Right kidney (tissue), 1 donor: ENCODE results near the gene MROH8.
"Not testable (repeated sequence)": the region's sequence is repeated elsewhere in the genome, so short reads cannot be mapped to it uniquely, and the experiment has no call there.

ENCODE experiments used
- DNase-seq: peaks from one replicate; pipeline ENCODE4 v3.0.0-alpha.2; 2016

The MROH8 gene

DNA sequence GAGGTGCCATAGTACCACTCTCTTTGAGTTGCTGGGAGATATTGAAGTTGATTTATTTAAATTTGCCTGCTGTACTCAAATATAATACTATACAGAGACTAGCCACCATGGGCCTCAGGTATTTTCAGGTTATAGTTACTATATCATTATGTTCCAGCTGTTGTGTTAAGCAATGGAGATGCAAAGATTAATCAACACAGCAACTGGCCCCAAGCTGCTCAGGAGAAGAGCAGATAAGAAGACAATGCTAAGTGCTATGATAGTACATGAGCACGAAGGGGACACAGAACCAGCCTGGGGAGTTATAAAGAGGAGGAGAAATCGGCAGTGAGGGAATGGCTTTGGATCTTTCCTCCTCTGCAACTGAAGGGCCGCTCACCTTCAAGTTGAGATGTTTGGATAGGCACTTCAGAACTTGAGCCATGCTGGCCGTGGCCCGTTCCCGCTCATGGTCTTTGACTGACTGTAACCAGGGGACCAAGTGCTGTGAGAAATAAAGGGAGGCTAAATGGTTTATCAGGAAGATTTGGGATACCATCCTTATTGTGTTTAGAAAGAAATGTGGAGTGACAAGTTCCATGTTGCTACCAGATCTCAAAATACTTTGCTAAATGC, 24.6 kb downstream of the MROH8 start:
- DNase-seq: no peak

DNA sequence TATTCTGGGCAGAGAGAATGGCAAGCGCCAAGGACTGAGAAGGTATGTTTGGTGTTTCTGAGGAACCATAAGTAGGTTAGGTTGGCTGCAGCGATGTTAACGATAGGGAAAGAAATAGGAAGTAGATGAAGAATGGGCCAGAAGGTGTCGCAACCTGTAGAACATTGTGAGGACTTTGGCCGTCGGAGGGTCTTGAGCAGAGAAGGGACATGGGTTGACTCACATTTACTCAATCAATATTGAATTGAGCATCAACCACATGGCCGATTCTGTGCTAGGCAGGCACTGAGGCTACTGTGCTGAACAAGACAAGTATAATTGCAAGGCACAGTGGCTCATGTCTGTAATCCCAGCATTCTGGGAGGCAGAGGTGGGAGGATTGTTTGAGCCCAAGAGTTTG, 27.1 kb downstream of the MROH8 start:
- no peak for DNase-seq

DNA sequence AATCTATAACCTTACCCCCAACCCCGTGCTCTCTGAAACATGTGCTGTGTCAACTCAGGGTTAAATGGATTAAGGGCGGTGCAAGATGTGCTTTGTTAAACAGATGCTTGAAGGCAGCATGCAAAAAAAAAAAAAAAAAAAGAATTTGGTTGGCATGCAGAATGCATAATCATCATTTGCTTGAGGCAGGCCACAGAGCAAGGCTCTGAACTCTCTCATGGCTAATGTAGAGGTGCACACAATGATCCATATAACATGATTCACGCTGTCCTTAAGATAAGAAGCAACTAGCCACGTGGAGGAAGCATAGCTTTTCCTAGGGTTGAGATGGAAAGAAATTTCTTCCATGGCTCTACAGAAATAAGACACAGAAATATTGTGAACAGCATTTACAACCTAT, 27.8 kb downstream of the MROH8 start:
- DNase-seq: no peak

DNA sequence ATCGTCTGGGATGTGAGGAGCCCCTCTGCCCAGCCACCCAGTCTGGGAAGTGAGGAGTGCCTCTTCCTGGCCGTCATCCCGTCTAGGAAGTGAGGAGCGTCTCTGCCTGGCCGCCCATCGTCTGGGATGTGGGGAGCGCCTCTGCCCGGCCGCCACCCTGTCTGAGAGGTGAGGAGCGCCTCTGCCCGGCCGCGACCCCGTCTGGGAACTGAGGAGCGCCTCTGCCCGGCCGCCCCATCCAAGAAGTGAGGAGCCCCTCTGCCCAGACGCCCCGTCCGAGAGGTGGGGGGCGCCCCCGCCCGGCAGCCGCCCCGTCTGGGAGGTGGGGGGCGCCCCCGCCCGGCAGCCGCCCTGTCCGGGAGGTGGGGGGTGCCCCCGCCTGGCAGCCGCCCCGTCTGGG, 28.5 kb downstream of the MROH8 start:
- not testable (repeated sequence) for DNase-seq

DNA sequence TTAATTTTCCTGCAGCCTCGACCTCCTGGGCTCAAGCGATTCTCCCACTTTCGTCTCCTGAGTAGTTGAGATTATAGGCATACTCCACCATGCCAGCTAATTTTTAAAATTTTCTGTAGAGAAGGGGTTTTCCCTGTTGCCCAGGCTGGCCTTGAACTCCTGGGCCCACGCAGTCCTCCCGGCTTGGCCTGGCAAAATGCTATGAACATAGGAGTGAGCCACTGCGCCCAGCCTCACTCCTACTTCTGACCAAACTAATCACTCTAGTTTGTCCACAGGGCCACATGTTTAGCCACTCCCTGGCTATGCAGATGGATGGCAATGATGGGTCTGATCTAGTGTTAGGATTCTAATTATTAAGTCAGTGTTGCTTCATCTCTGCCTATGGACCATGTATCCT, 32.1 kb downstream of the MROH8 start:
- DNase-seq: no peak

DNA sequence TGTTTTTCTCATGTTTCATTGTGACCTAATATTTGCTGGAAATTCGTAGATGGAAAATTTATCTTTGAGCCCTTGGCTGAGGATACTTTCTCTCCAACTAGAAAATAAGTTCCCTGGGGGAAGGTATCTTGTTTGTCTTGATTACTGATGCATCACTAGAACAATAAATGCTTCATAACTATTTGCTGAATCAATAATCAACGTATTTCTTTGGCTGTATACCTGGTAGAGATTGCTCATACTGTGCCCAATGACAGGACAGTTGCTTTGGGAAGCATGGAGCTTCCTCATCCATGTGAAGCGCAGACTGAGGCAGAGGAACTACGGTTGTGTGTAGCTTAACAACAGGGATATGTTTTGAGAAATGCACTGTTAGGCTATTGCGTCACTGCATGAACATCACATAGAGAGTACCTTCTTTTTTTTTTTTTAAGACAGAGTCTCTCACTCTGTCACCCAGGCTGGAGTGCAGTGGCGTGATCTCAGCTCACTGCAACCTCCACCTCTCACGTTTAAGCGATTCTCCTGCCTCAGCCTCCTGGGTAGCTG, 34.4 kb downstream of the MROH8 start:
- DNase-seq: no peak

DNA sequence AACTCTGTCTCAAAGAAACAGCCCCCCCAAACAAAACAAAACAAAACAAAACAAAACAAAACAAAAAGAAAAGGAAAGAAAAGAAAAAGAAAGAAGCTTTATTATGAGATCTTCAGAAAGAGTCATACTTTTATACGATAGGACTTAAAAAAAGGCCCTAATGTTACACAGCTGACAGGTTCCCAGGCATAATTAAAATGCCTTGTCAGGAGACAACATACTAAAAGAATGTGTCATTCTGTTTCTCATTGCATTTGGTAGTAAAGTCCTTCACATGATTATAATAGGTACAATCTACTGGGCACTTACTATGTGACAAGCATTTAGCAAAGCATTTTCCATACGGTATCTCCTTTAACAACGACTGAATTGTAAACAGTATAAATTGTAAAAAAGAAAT, 36.6 kb downstream of the MROH8 start:
- no peak for DNase-seq

DNA sequence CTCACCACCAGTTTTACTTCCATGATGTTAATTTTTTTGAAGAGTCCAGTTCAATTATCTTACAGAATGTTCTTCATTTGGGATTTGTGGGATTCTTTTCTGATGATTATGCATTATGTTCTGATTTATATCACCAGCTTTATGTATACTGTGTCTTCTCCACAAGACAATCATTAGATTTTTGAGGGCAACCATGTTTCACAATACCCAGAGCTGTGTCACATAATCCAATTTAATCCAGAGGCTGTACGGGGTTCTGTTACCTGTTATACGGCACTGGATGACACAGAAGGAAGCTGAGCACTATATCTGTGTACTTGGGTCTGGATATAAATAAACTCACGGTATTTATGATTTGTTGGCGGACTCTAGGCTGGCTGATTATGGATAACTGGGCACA, 41.8 kb downstream of the MROH8 start:
- DNase-seq: no peak

DNA sequence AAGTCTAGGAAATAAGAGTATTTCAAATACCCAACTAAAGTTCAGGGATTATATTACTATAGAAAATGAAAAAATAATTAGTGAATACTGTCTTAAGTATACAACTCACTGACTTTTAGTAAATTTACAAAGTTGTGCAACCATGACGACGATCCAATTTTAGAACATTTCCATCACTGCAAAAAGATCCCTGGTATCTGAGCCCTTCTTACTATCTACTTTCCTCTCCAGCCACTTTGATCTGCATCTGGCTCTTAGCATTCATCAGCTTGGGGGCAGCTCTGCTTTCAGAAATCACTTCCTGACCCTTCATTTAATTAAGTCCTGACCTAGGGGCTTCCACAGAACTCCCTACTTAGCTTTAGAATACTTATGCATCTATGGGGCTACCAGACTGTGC, 45.4 kb downstream of the MROH8 start:
- DNase-seq: no peak

DNA sequence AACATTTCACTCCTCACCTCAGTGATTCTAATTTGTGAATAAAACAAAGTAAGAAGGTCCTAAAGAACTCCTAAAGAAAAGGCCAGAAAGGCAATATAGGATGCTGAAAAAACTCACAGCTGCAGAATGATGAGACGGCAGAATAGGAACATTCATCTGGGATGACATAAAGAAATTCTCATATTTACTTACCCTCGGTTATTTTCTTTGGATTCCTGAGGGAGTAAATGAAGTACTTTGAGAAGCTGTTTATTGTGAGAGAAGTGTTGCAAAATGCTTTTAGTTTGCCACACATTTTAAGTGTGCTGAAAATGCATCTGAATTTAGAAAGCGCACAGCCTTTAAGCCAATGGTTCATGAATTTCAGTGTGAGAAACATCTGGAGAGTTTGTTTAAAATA, 47.9 kb downstream of the MROH8 start:
- no peak for DNase-seq

DNA sequence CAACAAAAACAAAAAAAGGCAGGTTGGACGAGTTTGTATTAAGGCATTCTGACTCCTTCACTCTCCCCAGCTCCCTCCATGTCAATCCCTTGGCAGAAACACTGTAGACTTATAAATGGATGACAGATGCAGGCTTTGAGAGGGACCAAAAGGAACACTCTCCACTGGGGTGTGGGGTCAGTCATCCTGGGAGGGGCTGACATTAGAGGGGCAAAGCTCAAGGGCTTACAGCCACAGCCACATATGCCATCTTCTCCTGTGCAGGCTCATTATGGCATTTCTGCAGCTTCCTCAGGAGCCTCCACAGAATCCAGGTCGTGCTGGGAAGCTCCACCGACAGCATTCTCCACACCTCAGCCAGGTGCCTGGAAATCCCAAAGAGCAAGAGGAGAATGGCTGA, 50.5 kb downstream of the MROH8 start:
- no peak for DNase-seq

DNA sequence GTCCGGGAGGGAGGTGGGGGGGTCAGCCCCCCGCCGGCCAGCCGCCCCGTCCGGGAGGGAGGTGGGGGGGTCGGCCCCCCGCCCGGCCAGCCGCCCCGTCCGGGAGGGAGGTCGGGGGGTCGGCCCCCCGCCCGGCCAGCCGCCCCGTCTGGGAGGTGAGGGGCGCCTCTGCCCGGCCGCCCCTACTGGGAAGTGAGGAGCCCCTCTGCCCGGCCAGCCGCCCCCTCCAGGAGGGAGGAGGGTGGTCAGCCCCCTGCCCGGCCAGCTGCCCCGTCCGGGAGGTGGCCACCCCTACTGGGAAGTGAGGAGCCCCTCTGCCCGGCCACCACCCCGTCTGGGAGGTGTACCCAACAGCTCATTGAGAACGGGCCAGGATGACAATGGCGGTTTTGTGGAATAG, 53.1 kb downstream of the MROH8 start:
- DNase-seq: not testable (repeated sequence)

DNA sequence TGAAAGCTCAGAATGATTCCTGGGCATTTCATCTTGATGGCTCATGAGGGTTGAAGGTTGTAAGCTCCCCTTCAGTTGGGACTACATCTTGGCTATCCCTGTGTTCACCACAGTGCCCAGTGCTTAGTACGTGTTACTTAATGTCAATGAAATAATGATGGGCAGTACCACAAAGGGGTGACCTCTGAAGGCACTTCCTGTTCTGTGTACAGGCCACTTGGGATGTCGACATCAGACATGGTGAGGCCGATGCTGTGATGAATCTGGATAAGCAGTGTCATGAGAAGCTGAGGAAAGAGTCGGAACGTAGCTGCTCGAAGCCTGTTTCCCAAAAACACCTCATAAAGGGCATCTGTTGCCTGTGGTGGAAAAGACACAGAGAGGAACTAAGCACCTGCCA, 55.9 kb downstream of the MROH8 start:
- no peak for DNase-seq

DNA sequence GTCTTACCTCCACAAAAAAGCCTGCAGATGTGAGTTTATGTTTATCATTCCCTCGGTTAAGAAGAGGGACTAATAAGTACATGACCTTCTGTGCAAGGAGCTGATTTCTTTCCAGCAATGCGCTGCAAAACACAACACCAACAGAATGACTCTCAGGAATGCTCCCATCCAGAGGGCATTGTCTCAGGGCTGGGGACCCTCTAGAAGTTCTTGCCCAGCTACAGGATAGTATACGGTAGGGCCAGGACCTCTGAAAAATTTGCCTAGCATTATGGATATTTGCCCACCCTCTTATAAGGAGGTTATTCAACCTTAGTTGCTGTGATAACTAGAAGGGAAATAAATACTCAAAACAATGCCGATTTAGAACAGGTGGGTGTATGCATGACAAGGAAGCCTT, 58.9 kb downstream of the MROH8 start:
- no peak for DNase-seq

DNA sequence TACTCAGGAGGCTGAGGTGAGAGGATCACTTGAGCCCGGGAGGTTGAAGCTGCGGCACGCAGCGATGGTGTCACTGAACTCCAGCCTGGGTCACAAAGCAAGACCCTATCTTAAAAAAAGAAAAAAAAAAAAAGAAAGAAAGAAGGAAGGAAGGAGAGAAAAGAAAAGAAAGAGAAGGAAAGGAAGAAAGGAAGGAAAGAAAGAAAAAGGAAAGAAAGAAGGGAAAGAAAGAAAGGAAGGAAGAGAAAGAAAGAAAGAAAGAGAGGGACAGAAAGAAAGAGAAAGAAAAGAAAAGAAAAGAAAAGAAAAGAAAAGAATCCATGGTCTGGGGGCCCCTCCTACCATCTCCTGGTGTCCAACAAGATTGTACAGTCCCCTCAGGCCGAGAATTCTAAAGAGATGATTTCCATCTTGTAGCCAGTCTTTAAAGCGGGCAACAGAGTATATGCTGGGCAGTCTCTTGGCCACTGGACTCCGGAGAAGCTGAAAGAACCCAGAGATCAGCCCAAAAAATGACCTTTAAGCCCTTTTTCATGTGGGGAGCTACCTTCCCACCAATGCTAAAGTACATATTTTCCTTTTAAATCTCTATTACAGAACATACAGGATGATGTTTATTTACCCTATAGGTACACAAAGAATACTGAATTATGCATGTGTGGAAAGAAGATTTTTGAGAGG, 59.9 kb downstream of the MROH8 start:
- DNase-seq: no peak

DNA sequence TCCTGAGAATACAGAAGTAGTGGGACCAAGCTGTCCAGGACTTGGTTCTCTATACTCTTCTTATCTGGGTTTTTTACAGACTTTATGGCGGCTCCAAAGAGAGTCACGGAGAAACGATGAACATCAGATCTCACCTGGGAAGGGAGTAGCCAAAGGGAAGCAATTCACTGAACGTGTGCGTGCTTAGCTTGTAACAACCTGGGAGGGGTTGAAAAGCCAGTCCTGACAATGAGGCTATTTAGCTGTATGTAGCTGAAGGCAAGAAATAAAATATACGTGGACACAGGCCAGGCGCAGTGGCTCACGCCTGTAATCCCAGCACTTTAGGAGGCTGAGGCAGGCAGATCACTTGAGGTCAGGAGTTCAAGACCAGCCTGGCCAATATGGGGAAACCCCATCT, 65.3 kb downstream of the MROH8 start:
- DNase-seq: no peak

DNA sequence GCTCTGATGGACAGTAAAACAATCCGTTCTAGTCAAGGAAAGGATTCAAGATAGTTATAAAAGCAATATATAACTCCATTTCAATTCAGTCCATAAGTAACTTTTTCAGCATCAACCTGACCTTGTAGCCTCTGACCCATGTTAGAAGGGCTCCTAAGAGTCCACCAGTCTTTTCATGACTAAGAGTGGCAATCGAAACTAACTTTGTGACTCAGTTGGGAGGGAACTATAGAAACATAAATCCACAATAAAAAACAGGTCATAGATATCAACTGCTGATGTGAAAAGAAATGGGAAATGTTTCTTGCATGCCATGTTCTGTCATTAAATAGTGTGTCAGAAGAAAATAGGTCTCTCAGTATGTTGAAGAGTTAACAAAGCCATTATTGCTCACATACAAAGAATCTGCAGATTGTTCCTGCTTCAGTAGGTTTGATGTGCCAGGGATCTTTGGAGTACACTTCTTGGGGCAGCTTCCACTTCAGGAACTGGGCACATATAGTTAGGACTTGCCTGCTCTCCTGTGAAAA, 67.4 kb downstream of the MROH8 start:
- no peak for DNase-seq

DNA sequence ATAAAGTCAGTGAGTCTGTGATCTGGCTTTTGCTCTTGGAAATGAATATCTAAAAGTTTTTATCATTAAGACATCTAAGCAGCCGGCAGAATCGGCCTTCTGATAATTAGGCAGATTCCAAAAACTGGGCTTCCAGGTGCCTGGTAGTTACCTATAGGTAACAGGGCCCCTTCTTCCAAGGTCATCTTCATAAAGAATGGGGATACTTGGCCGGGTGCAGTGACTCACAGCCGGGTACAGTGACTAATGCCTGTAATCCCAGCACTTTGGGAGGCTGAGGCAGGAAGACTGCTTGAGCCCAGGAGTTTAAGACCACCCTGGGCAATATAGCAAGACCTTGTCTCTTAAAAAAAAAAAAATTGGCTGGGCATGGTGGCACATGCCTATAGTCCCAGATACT, 70.7 kb downstream of the MROH8 start:
- no peak for DNase-seq

DNA sequence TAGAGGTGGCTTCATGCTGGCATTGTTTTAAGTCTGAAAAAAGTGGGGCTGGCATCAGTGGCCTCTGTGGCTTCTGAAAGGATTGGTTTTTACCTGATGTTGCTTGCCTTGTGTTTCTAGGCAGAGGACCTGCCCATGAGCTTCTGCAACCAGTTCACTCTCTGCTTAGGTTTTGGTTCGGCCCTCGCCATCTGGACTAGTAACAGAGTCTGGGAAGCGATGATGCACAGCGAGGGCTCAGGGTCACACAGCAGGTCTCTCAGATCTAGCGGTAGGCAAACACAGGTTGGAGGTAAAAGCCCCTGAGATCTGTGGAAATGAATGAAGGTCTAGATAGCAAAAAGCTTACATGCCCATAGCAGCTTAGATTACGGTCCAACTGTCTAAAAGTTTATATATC, 76.8 kb downstream of the MROH8 start:
- no peak for DNase-seq

DNA sequence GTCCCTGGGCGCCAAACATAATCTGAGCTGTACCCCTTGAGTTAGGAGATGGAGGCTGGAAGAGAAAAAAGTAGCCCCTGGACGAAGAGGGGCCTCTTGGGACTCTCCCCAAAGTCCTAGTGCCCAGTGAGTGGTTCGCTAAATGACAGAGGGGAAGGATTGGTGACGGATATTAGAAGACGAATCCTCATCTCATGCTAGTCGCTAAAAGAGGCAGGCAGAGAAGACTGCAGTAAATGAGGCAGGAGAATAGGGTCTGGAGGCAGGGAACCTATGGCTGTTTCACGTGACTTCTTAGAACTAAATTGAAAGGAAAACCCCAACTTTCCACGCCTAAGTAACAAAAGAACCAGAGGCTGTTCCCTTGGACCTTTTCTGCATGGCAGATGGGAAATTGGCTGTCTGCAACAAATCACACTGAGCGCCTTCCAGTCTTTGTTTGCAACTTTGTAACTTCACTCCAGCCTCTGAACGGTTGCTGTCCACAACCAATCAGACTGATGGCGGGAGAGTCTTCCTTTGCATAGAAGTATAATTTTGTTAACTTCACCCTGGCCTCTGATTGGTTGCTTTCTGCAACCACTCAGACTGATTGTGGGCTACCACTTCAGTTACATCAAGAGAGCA, 82.8 kb downstream of the MROH8 start:
- DNase-seq: no peak

DNA sequence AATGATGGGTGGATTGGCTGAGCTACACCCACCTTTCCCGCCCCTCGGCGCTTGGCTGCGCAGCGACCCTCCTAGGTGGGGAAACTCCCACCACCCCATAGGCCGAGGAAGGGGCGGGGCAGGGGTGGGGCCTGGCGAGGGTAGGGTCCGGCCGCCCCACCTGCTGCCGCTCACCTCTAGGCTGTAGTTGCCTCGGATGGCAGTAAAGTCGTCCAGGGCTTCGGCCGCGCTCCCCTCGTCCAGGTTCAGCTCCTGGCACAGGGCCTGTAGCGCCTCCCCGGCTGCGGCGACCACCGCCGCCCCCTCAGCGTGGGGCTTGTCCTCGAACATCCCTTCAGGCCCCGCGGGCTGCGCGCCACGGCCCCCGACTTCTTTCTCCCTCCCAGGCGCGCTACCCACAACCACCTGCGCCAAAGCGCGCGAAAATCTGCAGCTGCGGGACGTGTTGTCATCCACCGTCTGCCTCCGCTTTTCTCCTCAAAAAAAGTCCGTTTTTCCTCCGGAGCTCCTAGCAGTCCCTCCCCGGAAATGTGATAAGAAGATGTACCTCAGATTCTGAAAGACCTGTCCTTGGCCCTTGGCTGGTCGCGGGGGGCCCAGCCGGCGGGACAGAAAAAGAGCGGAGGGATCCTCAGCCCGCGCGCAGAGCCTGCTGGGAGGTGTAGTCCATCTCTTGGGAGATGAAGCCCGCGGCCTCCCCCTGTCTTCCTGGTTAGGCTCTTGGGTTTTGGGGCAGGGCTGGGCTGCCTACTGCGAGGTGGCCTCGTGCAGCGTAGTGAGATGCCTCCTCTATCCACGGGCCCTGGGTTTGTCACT, 83.5 kb downstream of the MROH8 start, which contains the start of gene RBL1:
RBL1 (minus strand) TSS at position 399 of the 816 bp plus-strand sequence; CDS start at position 330, 69 bp downstream.
- peak; percentile 100 for DNase-seq

DNA sequence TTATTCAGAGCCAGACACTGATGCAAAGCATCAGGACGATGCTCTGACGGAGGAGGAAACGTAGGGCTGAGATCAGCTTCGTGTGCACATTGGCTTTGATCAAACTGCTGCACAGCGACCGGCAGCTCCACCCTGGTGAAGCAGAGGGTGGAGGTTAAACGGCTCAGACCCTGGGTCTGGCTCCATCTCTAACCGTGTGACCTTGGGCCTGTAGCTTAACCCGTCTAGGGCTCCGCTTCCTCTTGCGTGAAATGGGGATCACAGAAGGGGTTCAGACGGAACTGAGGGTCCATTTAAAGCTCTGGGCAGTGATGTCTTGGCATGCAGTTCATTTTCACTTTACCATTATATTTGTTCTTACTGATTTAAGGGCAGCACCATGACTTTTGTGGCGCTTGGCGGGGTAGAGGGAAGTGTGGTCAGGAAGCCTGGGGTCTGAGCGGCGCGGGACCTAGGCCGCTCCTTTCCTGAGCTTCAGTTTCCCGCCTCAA, 84.2 kb downstream of the MROH8 start:
- DNase-seq: no peak
